GM18868 (cell line): ENCODE measurements around the gene PTPRN2.

Experiments
- ATAC-seq: cut with Tn5 transposase; IDR thresholded peaks from one replicate; pipeline ENCODE4 v1.9.1; 2021; ENCODE audit warnings: mild to moderate bottlenecking, moderate library complexity; ENCODE audit not compliant: unreplicated experiment

Gene PTPRN2

GRCh38 chr7:157839672-157840167 lies 747.9 kb downstream of the PTPRN2 start:
- ATAC-seq: no peak

GRCh38 chr7:157839226-157839625 lies 748.4 kb downstream of the PTPRN2 start:
- ATAC-seq: no peak

- ATAC-seq: no peak
These were observed 750.1 kb downstream of the PTPRN2 start for GRCh38 chr7:157837561-157837960.

- ATAC-seq: no peak
These were observed 750.6 kb downstream of the PTPRN2 start for GRCh38 chr7:157837047-157837446.

- ATAC-seq: no peak
These were observed 753.0 kb downstream of the PTPRN2 start for GRCh38 chr7:157834501-157835163.

- ATAC-seq: no peak
These were observed 754.6 kb downstream of the PTPRN2 start for GRCh38 chr7:157832866-157833607.

- no peak for ATAC-seq
These were observed 755.2 kb downstream of the PTPRN2 start for GRCh38 chr7:157832421-157832820.

- ATAC-seq: no peak
These were observed 755.6 kb downstream of the PTPRN2 start for GRCh38 chr7:157832006-157832405.

- ATAC-seq: no peak
These were observed 756.3 kb downstream of the PTPRN2 start for GRCh38 chr7:157831143-157831905.

GRCh38 chr7:157830331-157830730 lies 757.3 kb downstream of the PTPRN2 start:
- ATAC-seq: no peak

- no peak for ATAC-seq
These were observed 758.1 kb downstream of the PTPRN2 start for GRCh38 chr7:157829491-157829890.

GRCh38 chr7:157828881-157829280 lies 758.7 kb downstream of the PTPRN2 start:
- no peak for ATAC-seq

GRCh38 chr7:157828190-157828589 lies 759.4 kb downstream of the PTPRN2 start:
- ATAC-seq: no peak

GRCh38 chr7:157827863-157828160 lies 759.8 kb downstream of the PTPRN2 start:
- no peak for ATAC-seq

- ATAC-seq: no peak
These were observed 760.4 kb downstream of the PTPRN2 start for GRCh38 chr7:157827045-157827862.

GRCh38 chr7:157826566-157826965 lies 761.1 kb downstream of the PTPRN2 start:
- ATAC-seq: no peak

GRCh38 chr7:157825325-157825724 lies 762.3 kb downstream of the PTPRN2 start:
- ATAC-seq: no peak

- no peak for ATAC-seq
These were observed 762.9 kb downstream of the PTPRN2 start for GRCh38 chr7:157824819-157825121.

GRCh38 chr7:157824011-157824818 lies 763.4 kb downstream of the PTPRN2 start:
- ATAC-seq: no peak

GRCh38 chr7:157822688-157823031 lies 765.0 kb downstream of the PTPRN2 start:
- no peak for ATAC-seq
